Measurements from ENCODE around the gene CHST11.

CHST11 gene

GRCh38 chr12:104456417-104456949 is at the start of gene CHST11:
Gene CHST11, plus strand, starts transcription at chr12:104456948.
- peak; percentile 66 for DNase-seq (ENCODE audit: low read depth)

DNA sequence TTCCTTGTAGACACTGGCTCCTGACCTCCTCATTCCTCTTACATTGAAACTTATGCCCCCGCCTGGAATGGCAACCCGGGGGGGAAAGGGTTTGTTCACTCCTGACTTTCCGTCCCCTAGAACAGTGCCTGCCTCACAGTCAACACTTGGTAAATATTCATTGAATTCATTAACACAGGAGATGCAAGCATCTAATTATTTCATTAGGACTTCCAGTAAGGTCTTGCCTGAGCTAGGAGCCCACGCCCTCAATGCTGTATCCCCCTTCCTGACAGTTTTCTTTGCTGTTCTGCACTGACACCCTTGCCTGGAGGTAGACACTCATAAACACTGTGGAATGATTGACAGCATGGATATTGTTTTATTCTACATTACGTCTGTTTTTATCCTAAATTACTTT is 49.3 kb upstream of the CHST11 start:
- DNase-seq (ENCODE audit: low read depth) = no peak

DNA sequence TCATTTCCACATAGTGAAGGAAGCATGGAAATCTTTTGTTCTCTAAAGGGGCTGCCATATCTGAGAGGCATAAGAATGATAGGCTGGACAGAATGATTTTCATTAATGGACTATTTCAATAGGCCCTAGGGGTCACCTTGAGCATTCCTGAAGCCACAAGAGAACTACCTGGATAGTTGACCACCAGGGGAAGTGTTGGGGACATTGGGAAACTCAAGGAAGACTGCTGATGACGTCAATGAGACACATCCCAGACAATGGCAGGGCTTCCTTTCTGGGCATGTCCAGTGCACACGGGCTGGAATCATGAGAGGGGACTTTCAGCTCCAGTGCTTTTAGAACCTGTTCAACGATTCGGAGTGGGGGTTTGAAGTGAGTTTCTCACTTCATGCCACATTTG is 48.8 kb upstream of the CHST11 start:
- DNase-seq (ENCODE audit: low read depth) = no peak

DNA sequence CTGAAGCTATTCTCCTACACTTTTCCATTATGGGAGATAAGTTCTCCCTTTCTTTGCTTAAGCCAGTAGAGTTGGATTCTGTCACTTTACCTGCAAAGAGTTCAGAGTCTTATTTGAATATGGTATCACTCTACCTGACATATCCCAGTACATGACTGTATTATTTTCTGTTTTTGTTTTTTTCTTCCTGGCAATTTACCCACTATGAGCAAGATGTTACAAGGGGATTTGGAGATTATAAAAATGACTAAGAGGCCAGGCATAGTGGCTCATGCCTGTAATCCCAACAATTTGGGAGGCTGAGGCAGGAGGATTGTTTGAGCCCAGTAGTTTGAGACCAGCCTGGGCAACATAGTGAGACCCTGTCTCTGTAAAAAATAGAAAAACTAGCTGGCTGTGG is 46.4 kb upstream of the CHST11 start:
- no peak for DNase-seq (ENCODE audit: low read depth)

DNA sequence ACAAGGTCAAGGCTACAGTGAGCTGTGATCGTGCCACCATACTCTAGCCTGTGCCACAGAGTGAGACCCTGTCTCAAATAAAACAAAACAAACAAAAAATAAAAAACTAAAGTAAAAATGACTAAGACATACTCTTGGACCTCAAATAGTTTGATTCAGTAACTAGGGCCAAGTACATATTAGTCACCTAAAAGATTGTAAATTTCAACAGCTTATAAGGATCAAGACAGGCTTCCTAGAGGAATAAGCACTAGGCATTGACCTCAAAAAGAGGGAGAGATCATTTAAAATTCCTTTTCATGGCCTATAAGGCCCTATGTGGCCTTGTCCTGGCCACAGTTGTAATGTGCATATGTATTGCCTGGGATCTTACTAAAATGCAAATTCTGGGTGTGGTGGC is 46.0 kb upstream of the CHST11 start:
- DNase-seq (ENCODE audit: low read depth) = no peak

GRCh38 chr12:104411826-104412641 is 44.7 kb upstream of the CHST11 start:
- no peak for DNase-seq (ENCODE audit: low read depth)

- no peak for DNase-seq (ENCODE audit: low read depth)
Measured at GRCh38 chr12:104412681-104413080, 44.1 kb upstream of the CHST11 start.

DNA sequence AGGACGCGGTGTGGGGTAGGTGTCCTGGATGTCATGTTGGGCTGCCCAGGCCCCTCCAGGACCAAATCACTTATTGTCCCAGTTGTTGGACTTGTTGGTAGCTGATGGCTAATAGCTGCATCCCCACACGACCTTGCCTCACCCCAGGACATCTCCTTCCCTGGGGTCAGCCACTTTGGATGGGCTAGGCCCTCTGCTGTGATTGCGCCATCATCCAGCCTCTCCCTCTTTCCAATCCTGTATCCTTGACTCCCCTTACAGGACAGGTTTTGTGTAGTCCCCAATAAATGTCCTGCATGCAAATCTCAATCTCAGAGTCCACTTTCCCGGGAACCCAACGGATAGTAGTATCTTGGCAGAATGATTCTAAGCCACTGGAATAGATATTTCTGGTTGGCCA is 43.4 kb upstream of the CHST11 start:
- no peak for DNase-seq (ENCODE audit: low read depth)

GRCh38 chr12:104414581-104415341 is 42.0 kb upstream of the CHST11 start:
- DNase-seq (ENCODE audit: low read depth) = no peak

DNA sequence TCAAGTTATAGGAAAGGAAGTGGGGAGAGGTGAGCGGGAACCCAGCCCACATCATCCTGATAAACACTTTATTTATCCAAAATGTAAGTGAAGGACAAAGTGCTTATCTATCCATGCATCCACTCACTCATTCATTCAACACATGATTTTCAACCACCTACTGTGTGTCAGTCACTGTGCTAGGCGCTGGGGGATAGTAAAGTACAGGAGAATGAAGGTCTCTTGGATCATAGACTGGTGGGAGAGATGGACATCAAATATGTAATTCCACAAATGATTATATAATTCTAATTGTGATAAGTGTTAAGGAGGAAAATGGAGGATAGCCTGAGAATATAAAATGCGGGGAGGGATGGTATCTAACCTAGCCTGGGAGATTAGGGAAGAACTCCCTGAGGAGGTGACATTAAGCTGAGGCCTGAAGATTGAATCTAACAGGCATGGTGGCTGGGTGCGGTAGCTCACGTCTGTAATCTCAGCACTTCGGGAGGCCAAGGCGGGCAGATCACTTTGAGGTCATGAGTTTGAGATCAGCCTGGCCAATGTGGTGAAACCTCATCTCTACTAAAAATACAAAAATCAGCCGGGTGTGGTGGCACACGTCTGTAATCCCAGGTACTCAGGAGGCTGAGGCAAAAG is 41.3 kb upstream of the CHST11 start:
- no peak for DNase-seq (ENCODE audit: low read depth)

DNA sequence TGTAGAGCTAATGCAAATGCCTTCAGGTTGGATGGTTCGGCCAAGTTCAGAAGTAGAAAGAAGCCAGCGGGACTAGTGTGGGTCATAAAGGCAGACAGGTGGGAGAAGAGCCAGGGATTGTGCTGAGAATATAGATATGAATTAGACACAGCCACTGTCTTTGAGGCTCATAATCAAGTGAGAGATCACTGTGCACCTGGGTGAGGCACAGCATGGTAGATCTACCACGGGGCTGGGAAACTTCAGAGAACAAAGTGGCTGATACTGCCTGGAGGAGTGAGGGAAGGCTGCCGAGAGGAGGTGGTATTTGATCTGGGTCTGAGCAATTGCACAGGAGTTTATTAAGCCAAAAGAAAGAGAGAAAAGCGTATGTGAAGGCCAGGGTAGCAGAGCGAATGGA is 40.6 kb upstream of the CHST11 start:
- DNase-seq (ENCODE audit: low read depth) = no peak

DNA sequence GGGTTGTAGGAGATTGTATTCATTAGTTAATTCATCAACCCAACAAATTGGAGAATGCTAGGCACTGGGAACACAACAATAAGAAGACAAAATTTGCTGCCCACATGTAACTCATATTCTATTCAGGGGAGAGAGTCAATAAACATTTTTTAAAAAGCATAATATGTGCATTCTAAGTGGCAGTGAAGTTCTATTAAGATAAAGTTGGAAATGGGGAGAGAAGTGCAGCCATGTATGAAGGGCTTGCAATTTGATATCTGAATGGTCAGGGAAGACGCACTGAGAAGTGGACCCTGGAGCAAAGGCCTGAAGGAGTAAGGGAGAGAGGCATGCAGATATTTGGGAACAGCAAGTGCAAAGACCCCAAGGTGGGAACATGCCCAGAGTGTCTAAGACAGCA is 40.2 kb upstream of the CHST11 start:
- DNase-seq (ENCODE audit: low read depth) = no peak

DNA sequence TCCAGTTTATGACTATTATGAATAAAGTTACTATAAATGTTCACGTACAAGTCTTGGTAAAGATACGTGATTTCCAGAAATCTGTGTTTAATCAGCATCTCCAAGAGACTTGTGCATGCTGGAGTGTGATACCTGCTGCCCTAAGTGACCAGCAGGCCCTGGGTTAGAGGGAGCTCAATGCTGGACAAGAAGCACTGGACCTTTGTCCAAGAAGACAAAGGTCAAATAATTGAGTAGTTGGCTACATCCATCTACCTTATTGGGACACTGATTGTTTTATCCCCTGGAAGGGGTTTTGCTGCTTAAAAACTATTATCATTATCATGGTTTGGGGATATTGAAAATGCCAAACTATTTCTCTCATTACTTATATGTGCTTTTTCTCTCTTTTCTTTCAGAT is 37.0 kb upstream of the CHST11 start:
- DNase-seq (ENCODE audit: low read depth) = no peak

GRCh38 chr12:104420868-104421267 is 35.9 kb upstream of the CHST11 start:
- DNase-seq (ENCODE audit: low read depth) = no peak

DNA sequence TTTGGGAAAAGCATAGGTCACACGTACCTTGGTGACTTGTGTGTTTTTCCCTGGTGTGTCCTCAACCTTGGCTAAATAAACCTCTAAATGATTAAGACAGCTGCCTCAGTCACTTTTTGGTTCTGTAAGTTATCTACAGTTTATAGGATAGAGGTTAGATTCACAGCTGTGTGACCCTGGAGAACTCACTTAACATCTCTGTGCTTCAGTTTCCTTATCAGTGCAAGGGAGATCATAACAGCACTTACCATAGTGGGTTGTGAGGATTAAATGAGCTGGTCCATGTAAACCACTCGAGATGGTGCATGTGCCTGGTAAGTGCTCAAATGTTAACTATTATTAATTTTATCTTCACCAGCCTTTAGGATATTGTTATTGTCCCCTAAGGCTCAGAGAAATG is 35.4 kb upstream of the CHST11 start:
- DNase-seq (ENCODE audit: low read depth) = no peak

DNA sequence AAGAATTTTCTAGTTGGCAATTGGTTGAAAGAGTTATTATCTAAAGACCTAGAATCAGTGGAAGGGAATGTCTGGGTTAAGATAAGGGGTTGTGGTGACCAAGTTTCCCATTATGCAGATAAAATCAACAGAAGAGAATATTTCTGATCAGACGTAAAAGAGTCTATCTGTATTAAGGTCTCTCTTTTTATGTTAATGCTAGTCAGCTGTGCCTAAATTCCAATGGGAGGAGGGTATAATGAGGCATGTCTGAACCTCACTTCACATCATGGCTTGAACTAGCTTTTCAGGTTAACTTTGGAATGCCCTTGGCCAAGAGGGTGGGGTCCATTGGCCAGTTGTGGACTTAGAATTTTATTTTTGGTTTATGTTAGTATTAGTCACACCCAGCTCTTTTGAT is 34.3 kb upstream of the CHST11 start:
- DNase-seq (ENCODE audit: low read depth) = no peak

DNA sequence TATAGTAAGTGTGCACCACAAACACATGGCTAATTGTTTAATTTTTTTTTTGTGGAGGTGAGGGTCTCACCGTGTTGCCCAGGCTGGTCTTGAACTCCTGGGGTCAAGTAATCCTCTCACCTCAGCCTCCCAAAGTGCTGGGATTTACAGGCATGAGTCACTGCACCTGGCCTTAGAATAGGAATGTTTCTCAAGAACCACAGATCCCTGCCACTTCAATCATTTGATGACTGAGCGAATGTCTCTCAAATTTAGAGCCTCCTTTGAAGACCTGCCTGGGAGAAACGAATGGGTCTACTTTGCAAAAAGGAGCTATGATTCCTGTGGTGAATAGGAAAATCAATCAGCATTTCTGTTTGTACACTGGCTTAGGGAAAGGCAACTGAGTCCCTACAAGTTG is 33.5 kb upstream of the CHST11 start:
- DNase-seq (ENCODE audit: low read depth) = no peak

DNA sequence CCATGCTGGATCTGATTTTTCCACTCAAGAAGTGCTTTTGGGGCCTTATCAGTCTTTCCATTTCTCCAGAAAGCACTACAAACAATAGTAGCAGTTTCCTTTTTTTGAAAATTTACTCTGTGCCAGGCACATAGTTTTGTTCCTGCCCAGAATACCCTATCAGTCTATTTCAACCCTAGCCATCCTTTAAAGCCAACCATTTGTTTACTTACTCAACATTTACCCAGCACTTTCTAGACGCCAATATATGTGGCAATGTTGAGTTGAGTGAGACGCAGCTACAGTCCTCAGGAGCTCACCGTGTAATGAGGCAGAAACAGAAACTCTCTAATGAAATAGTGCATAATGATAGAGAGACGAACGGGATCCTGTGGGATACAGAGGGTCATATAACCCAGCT is 32.9 kb upstream of the CHST11 start:
- no peak for DNase-seq (ENCODE audit: low read depth)

DNA sequence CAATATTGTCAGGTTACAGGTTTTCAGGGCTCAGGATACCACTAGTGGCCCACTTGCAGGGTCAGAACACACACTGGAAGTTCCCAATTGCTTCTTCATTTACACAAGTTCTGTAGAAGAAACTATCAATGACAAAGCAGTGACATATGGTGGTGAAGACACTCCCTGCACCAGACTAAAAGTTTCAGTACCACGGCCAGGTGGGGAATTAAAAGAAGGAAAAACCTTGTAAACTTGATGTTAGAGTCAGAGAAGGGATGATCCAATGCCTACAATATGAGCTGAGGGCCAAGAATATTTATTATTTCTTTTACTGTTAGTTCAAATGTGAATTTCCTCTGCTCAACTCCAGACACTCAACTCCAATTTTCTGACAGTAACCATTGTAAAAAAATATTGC is 31.8 kb upstream of the CHST11 start:
- DNase-seq (ENCODE audit: low read depth) = no peak

DNA sequence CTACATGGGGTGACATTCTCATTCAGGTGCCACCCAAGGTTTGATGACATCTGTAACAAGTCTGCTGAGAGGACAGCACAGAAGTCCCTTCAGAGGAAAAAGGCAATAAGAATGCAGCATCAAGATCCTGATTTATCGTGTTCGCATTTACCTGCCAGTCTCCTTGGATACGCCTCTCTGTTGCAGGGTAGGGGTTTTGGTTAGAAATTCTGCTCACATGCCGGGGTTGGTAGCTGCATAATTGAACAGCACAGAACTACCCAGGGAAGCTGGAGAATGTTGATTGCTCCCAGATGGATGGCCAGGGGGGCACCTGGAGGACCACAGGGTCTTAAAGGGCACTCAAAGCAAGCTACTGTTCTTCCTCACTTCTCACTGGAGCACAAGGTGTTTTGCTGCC is 31.1 kb upstream of the CHST11 start:
- DNase-seq (ENCODE audit: low read depth) = no peak

GRCh38 chr12:104426926-104427546 is 29.7 kb upstream of the CHST11 start:
- DNase-seq (ENCODE audit: low read depth) = no peak

DNA sequence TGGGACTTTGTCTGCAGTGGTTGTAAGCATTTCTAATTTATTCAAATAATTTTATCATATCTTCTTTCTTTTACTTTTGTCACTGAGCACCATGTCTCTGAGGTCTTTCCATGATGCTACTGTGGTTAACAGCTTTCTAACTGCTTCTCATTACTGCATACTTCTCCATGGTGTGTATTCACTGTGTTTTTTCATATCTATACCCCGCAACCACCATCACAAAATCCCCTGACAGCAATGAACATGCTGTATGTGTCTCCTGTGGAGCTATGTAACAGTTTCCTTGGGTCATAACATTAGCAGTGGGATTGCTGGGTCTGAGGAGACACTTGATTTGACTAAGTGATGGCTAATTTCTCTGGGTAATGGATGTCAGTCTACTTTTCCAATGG is 29.2 kb upstream of the CHST11 start:
- no peak for DNase-seq (ENCODE audit: low read depth)
